Motor neuron (in vitro differentiated cells): ENCODE results near the gene FGF23. TPM values are rescaled to one million over a fixed set of nuclear protein-coding genes. Genes with fewer than 3 reads are reported as not detected.
"Not testable (repeated sequence)": the region's sequence is repeated elsewhere in the genome, so short reads cannot be mapped to it uniquely, and the experiment has no call there.

ENCODE experiments used
- ATAC-seq, 8 experiments: fragments of 200-7000 bp; cut with Tn5 transposase; replicated peaks in 6 of 8; 2 replicates each; pipeline ENCODE4 v1.8.0; 2021; ENCODE audit warnings: mild to moderate bottlenecking in 8 of 8, moderate library complexity in 8 of 8
- H3K27ac ChIP-seq, 2 donors: fragments of 250-450 bp; sonication (Bioruptor Pico); 2 replicates each; pipeline ENCODE4 v1.9.0; 2021; ENCODE audit warnings: antibody characterized with exemption in 2 of 2, mild to moderate bottlenecking in 2 of 2, moderate library complexity in 1 of 2
- H3K4me1 ChIP-seq, 2 donors: fragments of 250-450 bp; sonication (Bioruptor Pico); replicated peaks in 1 of 2; 2 replicates each; pipeline ENCODE4 v1.6.1; 2021; ENCODE audit warnings: antibody characterized with exemption in 2 of 2, mild to moderate bottlenecking in 2 of 2, moderate library complexity in 1 of 2
- H3K4me3 ChIP-seq, 5 donors: fragments of 250-450 bp; sonication (Bioruptor Pico); 2 replicates each; pipeline ENCODE4 v1.9.0; 2021; ENCODE audit warnings: antibody characterized with exemption in 5 of 5, mild to moderate bottlenecking in 5 of 5, moderate library complexity in 4 of 5
- WGBS, 10 experiments: fragments of 450-650 bp; shearing (Covaris generic); methylation state at CpG; one replicate each; pipeline ENCODE4 v1.0.0; 2022; 5-methylcytosine and 5-hydroxymethylcytosine counted together
- in situ Hi-C, 9 experiments: fragments of 400-800 bp; cut with MboI; loops; one replicate each; pipeline ENCODE4 v1.15.0; 2021; ENCODE audit warnings: low sequenced_read_pairs in 9 of 9, low pct_unique_long_range_greater_than_20kb in 2 of 9; ENCODE audit not compliant: unreplicated experiment in 9 of 9
- total RNA-seq, 8 experiments: library from RNA; unstranded; fragments of 300-600 nt; gene quantifications; 2 replicates each; pipeline versions ENCODE4 v1.2.3 to v1.2.4, GENCODE V29; 2022

The FGF23 gene
- total RNA-seq, 8 experiments from 2014 or later = 0.05 to 19.5 (median 0.34) TPM

- H3K27ac ChIP-seq, ATAC-seq, H3K4me3 ChIP-seq, in situ Hi-C loops, H3K4me1 ChIP-seq: not testable (repeated sequence)
- 20 to 100% (median 83%) methylated on average over 1 to 7 of the region's 8 CpGs; no CpG with 5 or more reads in 1 of the 10 experiments for WGBS, 10 experiments
Measured at GRCh38 chr12:4404877-4405637, 25.5 kb upstream of the FGF23 start.

- no peak for ATAC-seq
- 33 to 71% (median 40%) methylated on average over 1 to 2 of the region's 4 CpGs; no CpG with 5 or more reads in 7 of the 10 experiments for WGBS, 10 experiments
- no peaks in the 10 kb centered on the region for H3K4me1 ChIP-seq
- no peak overlapping the region for H3K4me3 ChIP-seq
- H3K27ac ChIP-seq = no peak overlapping the region
- in situ Hi-C loops = no loop called here
Measured at GRCh38 chr12:4402996-4403395, 23.5 kb upstream of the FGF23 start.

- 9 to 91% (median 70%) methylated on average over 2 to 3 of the region's 3 CpGs for WGBS, 10 experiments
- H3K4me3 ChIP-seq = no peak overlapping the region
- H3K27ac ChIP-seq = no peak overlapping the region
- ATAC-seq = no peak
- in situ Hi-C loops = no loop called here
- H3K4me1 ChIP-seq = no peaks in the 10 kb centered on the region
Measured at GRCh38 chr12:4401117-4401516, 21.6 kb upstream of the FGF23 start.

- Histone ChIP-seq H3K4me3 (no peak overlapping the region), H3K27ac (no peak overlapping the region), H3K4me1 (no peaks in the 10 kb centered on the region)
- no peak for ATAC-seq
- in situ Hi-C loops = no loop called here
- 10 to 100% (median 57%) methylated on average over 1 to 2 of the region's 2 CpGs; no CpG with 5 or more reads in 2 of the 10 experiments for WGBS, 10 experiments
Measured at GRCh38 chr12:4395818-4396217, 16.3 kb upstream of the FGF23 start.

DNA sequence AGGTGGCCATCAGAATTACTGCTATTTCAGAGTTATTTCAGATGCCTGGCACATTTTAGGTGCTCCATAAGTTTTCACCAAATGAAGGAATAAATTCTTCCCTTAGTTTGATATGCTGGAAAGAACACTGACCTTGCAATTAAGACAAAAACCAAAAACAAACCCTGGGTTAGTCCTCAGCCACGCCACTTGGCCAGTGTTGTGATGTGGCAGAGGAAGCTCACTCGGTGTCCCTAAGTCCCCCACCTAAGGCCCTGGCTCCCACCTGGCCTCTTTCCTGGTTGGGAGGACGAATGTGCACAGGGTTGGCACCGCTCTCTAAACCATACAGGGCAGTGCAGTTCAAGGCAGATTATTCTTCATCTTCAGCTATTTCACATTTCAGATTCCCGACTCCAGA is 13.7 kb upstream of the FGF23 start:
- WGBS, 10 experiments = 12 to 86% (median 60%) methylated on average over 1 to 5 of the region's 5 CpGs; no CpG with 5 or more reads in 1 of the 10 experiments
- Histone ChIP-seq H3K27ac (no peak overlapping the region), H3K4me3 (no peak overlapping the region), H3K4me1 (no peaks in the 10 kb centered on the region)
- no peak for ATAC-seq
- in situ Hi-C loops = no loop called here

- 59 to 100% (median 100%) methylated on average over 1 to 4 of the region's 15 CpGs; no CpG with 5 or more reads in 7 of the 10 experiments for WGBS, 10 experiments
- no peak overlapping the region for H3K27ac ChIP-seq
- in situ Hi-C loops = no loop called here
- ATAC-seq = no peak
- H3K4me1 ChIP-seq = no peaks in the 10 kb centered on the region
- no peak overlapping the region for H3K4me3 ChIP-seq
Measured at GRCh38 chr12:4392223-4392742, 12.8 kb upstream of the FGF23 start.

DNA sequence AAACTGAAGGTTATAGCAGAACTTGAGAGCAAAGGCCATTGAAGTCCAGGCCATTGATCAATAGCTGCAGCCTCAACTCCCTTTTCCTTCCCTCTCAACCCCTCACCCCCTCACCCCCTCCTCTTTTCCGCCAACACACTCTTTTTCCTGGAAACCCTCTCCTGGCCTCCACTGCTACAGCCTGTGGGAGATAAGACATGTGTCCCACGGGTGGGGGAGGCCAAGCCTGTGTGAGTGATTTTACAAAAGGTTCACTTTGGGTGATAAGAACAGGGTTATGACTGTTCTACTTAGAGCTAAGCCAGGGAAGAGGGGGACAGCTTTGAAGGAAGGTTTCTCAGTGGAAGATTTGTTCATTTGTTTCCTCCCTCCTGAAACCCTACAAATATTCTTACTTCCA is 9.2 kb upstream of the FGF23 start:
- H3K4me3 ChIP-seq = no peak overlapping the region
- in situ Hi-C loops = no loop called here
- 0 to 80% (median 52%) methylated on average over 1 to 2 of the region's 2 CpGs; no CpG with 5 or more reads in 6 of the 10 experiments for WGBS, 10 experiments
- no peak for ATAC-seq
- no peak overlapping the region for H3K27ac ChIP-seq
- no peaks in the 10 kb centered on the region for H3K4me1 ChIP-seq

DNA sequence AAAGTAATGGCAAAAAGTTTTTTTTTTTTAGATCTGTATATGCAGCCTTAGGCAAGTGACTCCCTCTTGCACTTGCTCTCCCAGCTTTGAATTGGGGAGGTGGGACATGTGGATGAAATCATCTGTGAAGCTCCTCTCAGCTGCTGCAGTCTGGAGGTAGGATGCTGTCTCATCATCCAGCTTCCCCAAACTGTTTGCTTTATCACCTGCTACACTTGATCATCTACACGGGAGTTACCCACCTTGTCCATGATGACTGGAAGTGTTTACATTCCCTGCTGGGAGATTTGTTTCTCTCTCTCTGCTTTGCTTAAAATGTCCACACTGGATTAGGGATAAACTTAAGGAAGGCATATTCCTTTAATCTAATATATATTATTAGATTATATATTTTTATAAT is 8.5 kb upstream of the FGF23 start:
- no peak for ATAC-seq
- in situ Hi-C loops = no loop called here
- Histone ChIP-seq H3K4me1 (no peaks in the 10 kb centered on the region), H3K27ac (no peak overlapping the region), H3K4me3 (no peak overlapping the region)
- WGBS, 10 experiments = 60 to 100% (median 78%) methylated on average over 1 of the region's 1 CpG; no CpG with 5 or more reads in 4 of the 10 experiments

- in situ Hi-C loops = no loop called here
- 30 to 97% (median 87%) methylated on average over 1 to 5 of the region's 5 CpGs for WGBS, 10 experiments
- H3K4me1 ChIP-seq = no peaks in the 10 kb centered on the region
- H3K4me3 ChIP-seq = no peak overlapping the region
- ATAC-seq = no peak
- H3K27ac ChIP-seq = no peak overlapping the region
Measured at GRCh38 chr12:4387607-4388006, 8.1 kb upstream of the FGF23 start.

GRCh38 chr12:4386801-4387200 is 7.3 kb upstream of the FGF23 start:
- Histone ChIP-seq H3K4me1 (no peaks in the 10 kb centered on the region), H3K4me3 (no peak overlapping the region), H3K27ac (no peak overlapping the region)
- peak in 2 of 8 experiments; percentile 39 to 60 for ATAC-seq
- 15 to 93% (median 63%) methylated on average over 1 to 4 of the region's 4 CpGs; no CpG with 5 or more reads in 4 of the 10 experiments for WGBS, 10 experiments
- in situ Hi-C loops = no loop called here

DNA sequence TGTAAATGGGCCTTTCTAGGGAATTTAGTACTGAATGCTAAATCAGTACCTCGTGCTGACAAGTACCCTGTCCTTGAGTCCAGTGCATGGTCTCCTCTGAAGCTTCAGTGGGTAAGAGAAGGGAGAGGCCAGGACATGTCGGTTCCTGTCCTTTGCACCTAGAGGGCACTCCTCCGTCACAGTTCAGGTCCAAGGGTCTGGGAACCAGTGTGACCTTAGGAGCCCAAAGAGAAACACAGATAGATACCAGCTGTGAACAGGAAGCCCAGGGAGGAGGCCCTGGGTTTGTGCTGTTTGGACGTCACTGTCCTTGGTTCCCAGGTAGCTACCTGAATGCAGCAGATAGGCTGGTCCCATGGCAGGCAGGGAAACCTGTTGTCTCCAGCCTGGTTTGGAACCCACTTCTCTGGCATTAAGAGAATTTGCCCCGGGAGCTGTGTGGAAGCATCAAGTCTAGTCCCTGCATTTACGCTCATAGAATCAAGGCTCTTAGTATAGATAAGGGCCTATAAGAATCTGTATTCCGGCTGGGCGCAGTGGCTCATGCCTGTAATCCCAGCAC is 3.9 kb upstream of the FGF23 start:
- peak in 2 of 8 experiments; percentile 36 to 43 for ATAC-seq
- in situ Hi-C loops = no loop called here
- Histone ChIP-seq H3K27ac (no peak overlapping the region), H3K4me1 (no peaks in the 10 kb centered on the region), H3K4me3 (no peak overlapping the region)
- WGBS, 10 experiments = 0 to 87% (median 71%) methylated on average over 1 to 4 of the region's 8 CpGs; no CpG with 5 or more reads in 3 of the 10 experiments

DNA sequence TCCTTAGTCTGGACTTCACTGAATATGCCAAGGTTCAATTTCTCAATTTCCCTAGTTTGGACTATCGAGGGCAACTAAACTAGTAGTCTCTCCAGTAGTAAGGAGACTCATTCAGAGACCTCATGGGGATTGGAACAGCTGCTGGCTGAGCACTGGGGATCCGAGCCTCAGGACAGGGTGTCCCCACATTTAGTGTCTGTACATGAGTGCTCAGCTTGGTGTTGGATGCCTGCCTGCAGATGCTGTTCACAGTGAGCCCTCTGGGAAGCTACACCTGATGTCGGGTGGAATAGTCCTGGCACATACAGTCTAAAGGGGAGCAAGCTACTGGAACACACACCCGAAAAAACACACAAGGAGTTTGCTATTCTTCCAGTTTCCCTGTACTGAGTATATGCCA is 820 bp upstream of the FGF23 start:
- WGBS, 10 experiments = 4 to 90% (median 44%) methylated on average over 1 to 3 of the region's 4 CpGs; no CpG with 5 or more reads in 4 of the 10 experiments
- no peak for ATAC-seq
- in situ Hi-C loops = no loop called here
- Histone ChIP-seq H3K4me1 (no peaks in the 10 kb centered on the region), H3K4me3 (no peak overlapping the region), H3K27ac (no peak overlapping the region)

- WGBS, 10 experiments = 0 to 100% (median 76%) methylated on average over 1 of the region's 1 CpG; no CpG with 5 or more reads in 4 of the 10 experiments
- Histone ChIP-seq H3K27ac (no peak overlapping the region), H3K4me1 (no peaks in the 10 kb centered on the region), H3K4me3 (no peak overlapping the region)
- ATAC-seq = no peak
- in situ Hi-C loops = no loop called here
Measured at GRCh38 chr12:4378772-4379171, 740 bp downstream of the FGF23 start.
